A172 (cell line): Measurements from ENCODE around the gene ZNHIT1. TPM values are rescaled to one million over a fixed set of nuclear protein-coding genes. Genes with fewer than 3 reads are reported as not detected.
"Not testable (repeated sequence)": the region's sequence is repeated elsewhere in the genome, so short reads cannot be mapped to it uniquely, and the experiment has no call there.

Source experiments
- DNase-seq: peaks from one replicate; pipeline ENCODE4 v3.0.0-alpha.2; 2015; ENCODE audit warnings: low spot score
- total RNA-seq: library from RNA; depleted of rRNA; stranded (reverse); fragments of >200 nt; shearing (Covaris generic); gene quantifications from 2 replicates; pipeline ENCODE4 v1.2.3, GENCODE V29; 2014

Gene ZNHIT1
- total RNA-seq, 1 experiment from 2014 or later = 116 TPM

DNA sequence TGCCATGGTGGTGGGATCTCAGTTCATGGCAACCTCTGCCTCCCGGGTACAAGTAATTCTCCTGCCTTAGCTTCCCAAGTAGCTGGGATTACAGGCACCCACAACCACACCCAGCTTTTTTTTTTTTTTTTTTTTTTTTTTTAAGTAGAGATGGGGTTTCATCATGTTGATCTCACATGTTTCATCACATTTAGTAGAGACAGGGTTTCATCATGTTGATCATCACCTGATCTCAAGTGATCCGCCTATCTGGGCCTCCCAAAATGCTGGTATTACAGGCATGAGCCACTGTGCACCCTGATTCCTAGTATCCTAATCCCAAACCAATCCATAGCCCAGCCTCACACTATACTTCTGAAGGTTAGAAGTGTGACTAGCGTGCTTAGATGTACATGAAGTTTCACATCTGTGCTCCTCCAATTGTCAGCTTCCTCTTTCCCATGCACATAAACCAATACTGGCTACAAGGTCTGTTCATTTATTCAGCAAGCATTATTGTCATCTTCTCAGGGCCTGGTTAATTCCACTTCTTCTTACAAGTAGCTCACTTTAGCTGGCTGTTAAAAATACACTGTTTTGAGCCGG lies 31.0 kb upstream of the ZNHIT1 start:
- DNase-seq = no peak

GRCh38 chr7:101189109-101189508 lies 28.9 kb upstream of the ZNHIT1 start:
- DNase-seq = no peak

DNA sequence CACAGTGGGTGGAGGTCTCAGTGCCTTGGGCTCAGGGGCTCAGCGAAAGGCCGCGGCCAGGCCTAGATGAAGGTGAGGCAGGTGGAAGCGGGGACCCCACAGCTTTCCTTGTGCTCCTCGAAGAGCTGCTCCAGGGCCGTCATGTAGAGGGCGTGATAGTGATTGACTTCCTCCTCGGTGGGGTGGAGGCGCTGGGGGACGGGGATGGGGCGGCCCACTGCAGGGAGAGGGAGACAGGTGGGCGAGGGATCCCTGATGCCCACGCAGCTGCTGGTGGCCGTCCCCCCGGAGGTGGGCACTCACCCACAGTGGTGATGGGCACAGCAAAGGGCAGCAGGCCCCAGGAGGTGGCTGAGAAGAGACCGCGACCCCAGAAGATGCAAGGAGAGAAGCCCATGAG lies 22.1 kb upstream of the ZNHIT1 start:
- DNase-seq = no peak

DNA sequence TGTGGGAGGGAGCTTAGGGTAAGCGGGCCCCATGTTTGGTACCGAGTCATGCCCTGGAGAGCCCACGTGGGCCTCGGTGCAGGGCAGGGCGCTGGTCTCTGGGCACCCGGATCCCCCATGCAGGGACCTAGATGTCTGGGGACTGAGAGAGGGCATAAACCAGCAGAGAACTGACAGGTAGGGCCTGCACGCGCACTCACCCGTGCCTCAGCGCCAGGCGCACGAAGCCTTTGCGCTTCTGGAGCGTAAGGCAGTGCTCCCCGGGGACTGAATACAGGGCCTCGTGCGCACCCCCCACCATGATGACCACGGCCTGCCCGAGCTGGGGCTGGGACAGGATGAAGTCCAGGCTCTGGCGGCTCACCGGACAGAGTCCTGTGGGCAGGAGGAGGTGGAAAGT lies 20.0 kb upstream of the ZNHIT1 start:
- DNase-seq = no peak

DNA sequence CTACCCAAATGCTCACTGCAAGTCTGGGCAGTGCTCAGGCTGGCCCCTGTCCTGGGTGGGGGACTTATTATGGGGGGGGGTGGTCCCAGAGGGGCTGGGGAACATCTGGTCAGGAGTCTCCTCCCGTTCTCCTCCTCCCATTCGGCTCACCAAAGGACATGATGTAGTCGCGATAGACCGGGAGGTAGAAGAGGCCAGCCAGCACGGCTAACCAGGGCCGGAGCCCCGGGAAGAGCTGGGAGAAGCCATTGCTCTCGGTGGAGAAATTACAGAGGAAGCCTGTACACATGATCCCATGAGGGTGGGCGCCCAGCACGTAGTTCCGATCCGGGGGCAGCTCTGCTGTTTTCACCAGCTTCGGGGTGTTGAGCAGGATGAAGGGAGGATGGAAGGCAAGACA lies 19.5 kb upstream of the ZNHIT1 start:
- DNase-seq = no peak

DNA sequence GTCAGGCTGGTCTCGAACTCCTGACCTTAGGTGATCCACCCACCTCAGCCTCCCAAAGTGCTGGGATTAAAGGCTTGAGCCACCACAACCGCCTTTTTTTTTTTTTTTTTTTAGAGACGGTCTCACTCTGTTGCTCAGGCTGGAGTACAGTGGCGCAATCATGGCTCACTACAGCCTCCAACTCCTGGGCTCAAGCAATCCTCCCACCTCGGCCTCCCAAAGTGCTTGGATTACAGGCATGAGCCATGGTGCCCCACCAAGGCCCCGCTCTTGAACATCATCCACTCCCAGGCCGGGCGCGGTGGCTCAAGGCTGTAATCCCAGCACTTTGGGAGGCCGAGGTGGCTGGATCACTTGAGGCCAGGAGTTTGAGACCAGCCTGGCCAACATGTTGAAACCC lies 18.4 kb upstream of the ZNHIT1 start:
- DNase-seq = not testable (repeated sequence)

- no peak for DNase-seq
Measured at GRCh38 chr7:101200504-101200861, 17.5 kb upstream of the ZNHIT1 start.

GRCh38 chr7:101200862-101201599 lies 16.9 kb upstream of the ZNHIT1 start, which contains the start of gene MOGAT3:
MOGAT3 (minus strand) TSS chr7:101201036; CDS start chr7:101200854, 182 bp downstream.
- no peak for DNase-seq

- no peak for DNase-seq
Measured at GRCh38 chr7:101201695-101202602, 16.0 kb upstream of the ZNHIT1 start.

- DNase-seq = no peak
Measured at GRCh38 chr7:101202603-101202918, 15.4 kb upstream of the ZNHIT1 start.

GRCh38 chr7:101203740-101204738 lies 13.9 kb upstream of the ZNHIT1 start:
- DNase-seq = not testable (repeated sequence)

DNA sequence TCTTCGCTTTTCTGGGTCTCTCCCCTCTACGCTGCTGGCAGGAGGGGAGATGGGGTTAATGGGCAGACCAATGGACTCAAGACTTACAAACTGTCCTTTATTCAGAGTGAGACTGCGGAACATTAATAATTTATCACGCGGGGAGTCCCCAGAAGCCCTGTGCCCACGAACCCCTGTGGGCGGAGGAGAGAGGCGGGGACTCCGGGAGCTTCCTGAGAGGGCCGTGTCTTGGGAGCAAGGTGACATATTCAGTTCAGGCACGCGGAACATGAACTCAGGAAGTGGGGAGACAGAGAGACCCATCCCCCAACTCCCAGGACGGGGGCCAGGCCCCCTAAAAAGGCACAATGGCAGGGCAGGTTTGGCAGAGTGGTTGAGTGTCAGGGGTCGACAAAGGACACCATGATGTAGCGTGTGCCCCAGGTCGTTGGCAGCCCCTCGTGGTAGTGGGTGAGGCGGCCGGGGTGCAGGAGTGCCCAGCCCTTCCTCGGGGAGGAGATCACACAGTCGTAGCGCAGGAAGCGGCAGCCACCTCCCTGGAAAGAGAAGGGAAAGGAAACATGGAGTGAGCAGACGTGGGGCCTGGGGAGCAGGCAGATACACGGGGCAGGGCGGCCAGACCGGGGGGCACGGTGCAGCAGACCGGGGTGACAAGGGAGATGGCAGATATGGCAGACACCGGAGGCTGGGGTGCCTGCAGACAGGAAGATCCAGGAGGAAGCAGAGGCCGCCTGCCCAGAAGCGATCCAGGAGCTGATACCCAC lies 11.9 kb upstream of the ZNHIT1 start:
- DNase-seq = no peak

- DNase-seq = no peak
Measured at GRCh38 chr7:101206665-101207042, 11.3 kb upstream of the ZNHIT1 start.

- DNase-seq = no peak
Measured at GRCh38 chr7:101207459-101207858, 10.5 kb upstream of the ZNHIT1 start.

- no peak for DNase-seq
Measured at GRCh38 chr7:101208794-101209193, 9.2 kb upstream of the ZNHIT1 start.

GRCh38 chr7:101210143-101210542 lies 7.8 kb upstream of the ZNHIT1 start:
- DNase-seq = no peak

- no peak for DNase-seq
Measured at GRCh38 chr7:101211501-101211900, 6.5 kb upstream of the ZNHIT1 start.

- no peak for DNase-seq
Measured at GRCh38 chr7:101212014-101212413, 6.0 kb upstream of the ZNHIT1 start.

DNA sequence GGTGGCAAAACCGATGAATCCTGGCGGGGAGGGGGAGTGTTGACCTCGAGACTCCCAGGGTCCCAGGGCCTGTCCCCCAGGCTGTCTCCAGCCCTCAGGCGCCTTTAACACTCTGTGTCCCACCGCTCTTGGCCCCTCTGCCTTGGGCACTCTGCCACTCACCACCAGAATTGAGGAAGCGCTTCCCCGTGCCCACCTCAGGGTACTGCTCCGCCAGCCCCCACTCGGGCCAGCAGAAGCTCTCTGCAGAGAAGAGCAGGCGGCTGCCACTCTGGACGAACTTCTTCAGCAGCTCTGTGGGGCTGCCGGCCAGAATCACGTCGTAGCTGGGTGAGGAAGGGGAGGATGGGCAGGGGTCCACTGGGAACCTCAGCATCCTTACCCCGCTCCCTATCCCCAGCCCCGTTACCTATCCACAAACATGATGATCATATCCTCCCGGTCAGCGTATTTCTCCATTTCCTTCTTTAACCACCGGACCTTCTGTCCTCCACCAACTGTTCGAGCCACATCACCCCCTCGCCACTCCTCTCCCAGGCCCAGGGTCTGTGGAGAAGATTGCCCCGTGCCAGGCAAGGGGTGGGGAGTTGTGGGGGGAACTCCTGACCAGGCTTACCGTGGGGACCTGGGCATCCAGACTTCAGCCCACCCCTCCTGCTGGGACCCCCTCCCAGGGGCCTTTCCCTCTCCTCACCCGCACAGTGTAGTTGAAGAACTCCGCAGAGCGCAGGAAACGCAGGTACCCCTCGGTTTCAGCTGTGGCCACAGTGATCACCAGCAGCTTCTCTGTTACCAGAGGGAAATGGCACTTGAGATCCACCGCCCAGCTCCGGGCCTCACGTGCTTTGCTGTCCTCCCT lies 1.7 kb upstream of the ZNHIT1 start:
- peak; percentile 34 for DNase-seq

DNA sequence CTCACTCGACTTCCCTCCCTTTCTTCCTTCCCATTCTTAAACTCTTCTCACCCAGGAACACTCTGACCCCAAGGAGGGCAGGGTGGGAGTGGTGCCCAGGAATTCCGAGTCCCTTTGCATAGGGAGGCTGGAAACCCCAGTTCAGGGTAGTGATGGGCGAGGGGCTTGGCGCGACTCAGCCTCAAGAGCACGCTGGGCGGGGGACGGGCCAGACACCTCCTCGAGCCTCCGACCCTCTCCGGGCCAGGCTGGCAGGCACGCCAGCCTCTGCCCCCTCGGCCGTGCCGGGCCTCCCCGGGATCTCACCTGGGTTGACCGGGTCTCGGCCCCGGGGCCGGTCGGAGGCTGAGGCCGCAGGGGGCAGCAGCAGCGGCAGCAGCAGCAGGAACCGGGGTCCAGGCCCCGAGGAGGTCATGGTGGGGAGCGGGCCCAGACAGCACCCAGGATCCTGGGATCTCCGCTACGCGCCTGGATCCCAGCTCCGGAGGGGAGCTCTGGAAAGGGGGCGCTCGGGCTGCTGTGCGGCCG lies 1.0 kb upstream of the ZNHIT1 start:
- DNase-seq = no peak
